SH-SY5Y (cell line): ENCODE results near the gene APLP2.

Experiments
- GATA2 ChIP-seq: IDR thresholded peaks from 2 replicates; pipeline ENCODE4 v1.6.1; 2011; ENCODE audit warnings: mild to moderate bottlenecking, low read depth, low read length
- GATA3 ChIP-seq: IDR thresholded peaks from 2 replicates; pipeline ENCODE4 v1.6.1; 2011; ENCODE audit warnings: low read depth, mild to moderate bottlenecking, low read length, moderate library complexity

APLP2 gene

GRCh38 chr11:130159139-130159538 is 89.4 kb downstream of the APLP2 start:
- TF ChIP-seq GATA3 (no peak), GATA2 (no peak)

- TF ChIP-seq GATA2 (no peak), GATA3 (no peak)
Observed at GRCh38 chr11:130159657-130160497, 90.2 kb downstream of the APLP2 start, which contains the start of gene ST14. Gene ST14 (plus strand): TSS chr11:130159782. CDS start chr11:130159980, 198 bp downstream.

- TF ChIP-seq GATA2 (no peak), GATA3 (no peak)
Observed at GRCh38 chr11:130160498-130161155, 90.9 kb downstream of the APLP2 start.

GRCh38 chr11:130161441-130162145 is 91.9 kb downstream of the APLP2 start:
- TF ChIP-seq GATA3 (no peak), GATA2 (no peak)

- TF ChIP-seq GATA3 (no peak), GATA2 (no peak)
Observed at GRCh38 chr11:130162733-130163132, 93.0 kb downstream of the APLP2 start.

- TF ChIP-seq GATA2, result no peak
- TF ChIP-seq GATA3, result no peak
Observed at GRCh38 chr11:130163346-130164220, 93.9 kb downstream of the APLP2 start.

- TF ChIP-seq GATA2 (no peak), GATA3 (no peak)
Observed at GRCh38 chr11:130164221-130164570, 94.5 kb downstream of the APLP2 start.

- no peak for TF ChIP-seq GATA3
- TF ChIP-seq GATA2, result no peak
Observed at GRCh38 chr11:130165601-130166456, 96.1 kb downstream of the APLP2 start.

- TF ChIP-seq GATA2, result no peak
- no peak for TF ChIP-seq GATA3
Observed at GRCh38 chr11:130166457-130166784, 96.7 kb downstream of the APLP2 start.

- TF ChIP-seq GATA3 (no peak), GATA2 (no peak)
Observed at GRCh38 chr11:130167146-130167545, 97.5 kb downstream of the APLP2 start.

- TF ChIP-seq GATA2, result no peak
- no peak for TF ChIP-seq GATA3
Observed at GRCh38 chr11:130168105-130168504, 98.4 kb downstream of the APLP2 start.

- TF ChIP-seq GATA3 (no peak), GATA2 (no peak)
Observed at GRCh38 chr11:130170345-130170744, 100.7 kb downstream of the APLP2 start.

GRCh38 chr11:130171534-130171933 is 101.8 kb downstream of the APLP2 start:
- TF ChIP-seq GATA2 (no peak), GATA3 (no peak)

GRCh38 chr11:130174642-130175041 is 104.9 kb downstream of the APLP2 start:
- TF ChIP-seq GATA3 (no peak), GATA2 (no peak)
